Hematopoietic multipotent progenitor cell treated with erythropoietin and hydrocortisone succinate and interleukin-3 and kit ligand, for 6 days (in vitro differentiated cells): ENCODE data around the gene GMPR2.
"Not testable (repeated sequence)": the region's sequence is repeated elsewhere in the genome, so short reads cannot be mapped to it uniquely, and the experiment has no call there.

Experiments
- DNase-seq: peaks from one replicate; pipeline ENCODE4 v3.0.0-alpha.2; 2015

GMPR2 gene

DNA sequence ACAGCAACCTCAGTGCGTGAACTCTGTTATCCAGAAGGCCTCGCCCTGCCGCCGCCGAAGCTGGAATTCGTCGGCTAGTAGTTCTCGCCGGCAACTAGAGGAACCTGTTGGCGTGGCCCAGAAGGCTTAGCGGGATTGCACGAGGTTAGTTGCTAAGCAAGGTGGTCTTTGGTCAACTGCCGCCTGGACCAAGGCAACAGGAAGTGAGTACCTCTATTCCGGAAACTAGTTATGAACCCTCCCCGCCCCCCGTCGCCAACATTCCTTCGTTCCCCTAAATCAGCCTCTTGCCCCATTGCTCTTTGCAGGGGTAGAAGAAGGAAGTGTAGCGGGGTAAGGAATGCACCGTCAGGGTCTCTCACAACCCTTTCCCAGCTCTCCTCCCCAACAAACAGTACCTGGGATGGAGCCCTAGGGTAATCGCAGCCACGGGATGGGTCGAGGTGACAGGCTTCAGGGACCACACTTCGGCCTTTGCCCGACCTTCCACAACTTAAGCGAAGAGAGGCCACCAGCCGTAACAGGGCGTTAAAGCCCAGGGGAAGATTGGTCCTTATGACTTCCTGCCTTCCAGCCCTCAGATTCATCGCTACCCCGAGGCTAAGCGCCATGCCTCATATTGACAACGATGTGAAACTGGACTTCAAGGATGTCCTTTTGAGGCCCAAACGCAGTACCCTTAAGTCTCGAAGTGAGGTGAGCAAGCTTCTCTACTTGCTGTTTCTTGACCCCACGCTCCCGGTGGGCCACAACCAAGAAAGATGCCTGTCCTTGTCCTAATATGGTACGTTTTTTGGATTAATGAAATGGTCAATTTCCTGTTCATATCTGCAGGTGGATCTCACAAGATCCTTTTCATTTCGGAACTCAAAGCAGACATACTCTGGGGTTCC is at the start of gene GMPR2:
Gene GMPR2, plus strand, starts transcription at position 285 of the 893 bp plus-strand sequence. Its CDS starts 325 bp downstream, at position 610.
- DNase-seq, result no peak

DNA sequence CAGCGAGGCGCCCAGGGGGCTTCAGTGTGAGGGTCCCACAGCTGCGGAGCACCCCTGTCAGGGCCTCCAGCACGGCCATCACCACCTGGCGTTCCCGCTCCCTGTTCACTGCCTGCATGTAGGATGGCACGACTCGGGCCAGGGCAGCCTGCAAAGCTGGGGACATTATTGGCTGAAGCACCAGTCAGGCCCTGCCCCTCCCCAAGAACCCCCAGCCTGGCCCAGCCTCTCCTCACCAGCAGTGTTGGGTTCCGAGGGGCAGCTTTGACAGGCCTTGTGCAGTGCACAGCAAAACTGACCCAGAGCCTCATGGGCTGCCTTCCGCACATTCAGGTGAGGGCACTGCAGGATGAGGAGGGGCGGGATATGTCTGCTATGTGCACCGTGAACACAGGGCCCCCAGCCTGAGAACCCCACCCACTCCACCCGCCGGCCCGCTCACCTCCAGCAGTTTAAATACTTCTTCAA is 49.7 kb upstream of the GMPR2 start:
- no peak for DNase-seq

DNA sequence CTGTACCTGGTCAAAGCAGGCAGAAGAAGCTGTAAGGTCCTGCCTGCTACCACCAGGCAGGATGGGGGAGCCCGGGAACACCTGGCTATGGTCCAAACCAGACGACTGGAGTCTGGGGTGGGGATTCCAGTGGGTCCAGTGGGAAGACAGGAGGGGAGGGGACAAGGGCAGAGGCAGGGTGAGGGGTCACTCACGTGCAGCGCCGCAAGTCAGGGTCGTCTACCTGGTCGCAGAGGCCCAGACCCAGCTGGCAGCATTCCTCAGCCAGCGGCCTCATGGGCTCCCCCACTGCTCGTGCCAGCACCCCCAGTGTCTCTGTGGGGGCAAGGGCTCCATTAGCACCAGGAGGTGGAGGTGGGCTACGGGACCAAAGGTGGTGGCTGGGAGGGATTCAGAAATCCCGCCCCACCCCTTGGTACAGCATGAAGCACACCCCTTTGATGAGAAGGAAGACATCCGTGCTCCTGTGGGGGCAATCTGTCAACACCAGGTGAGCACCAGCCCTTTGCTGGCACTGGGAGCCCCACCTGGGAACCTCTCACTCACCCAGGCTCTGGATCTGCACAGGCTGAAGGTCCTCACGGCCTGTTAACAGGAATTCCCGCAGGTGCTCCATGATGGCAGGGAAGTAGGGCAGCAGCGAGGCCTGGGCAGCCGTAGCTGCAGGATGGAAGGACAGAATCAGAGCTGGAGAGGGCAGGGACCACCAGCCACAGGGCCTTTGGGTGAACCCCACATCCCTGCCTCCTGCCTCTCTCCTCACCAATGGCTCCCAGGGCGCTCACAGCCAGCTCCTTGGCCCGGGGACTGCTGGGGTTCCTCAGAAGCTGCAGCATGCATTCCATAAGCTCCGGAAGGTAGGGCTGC is 48.4 kb upstream of the GMPR2 start:
- no peak for DNase-seq

GRCh38 chr14:24185026-24185425 is 47.7 kb upstream of the GMPR2 start:
- no peak for DNase-seq

DNA sequence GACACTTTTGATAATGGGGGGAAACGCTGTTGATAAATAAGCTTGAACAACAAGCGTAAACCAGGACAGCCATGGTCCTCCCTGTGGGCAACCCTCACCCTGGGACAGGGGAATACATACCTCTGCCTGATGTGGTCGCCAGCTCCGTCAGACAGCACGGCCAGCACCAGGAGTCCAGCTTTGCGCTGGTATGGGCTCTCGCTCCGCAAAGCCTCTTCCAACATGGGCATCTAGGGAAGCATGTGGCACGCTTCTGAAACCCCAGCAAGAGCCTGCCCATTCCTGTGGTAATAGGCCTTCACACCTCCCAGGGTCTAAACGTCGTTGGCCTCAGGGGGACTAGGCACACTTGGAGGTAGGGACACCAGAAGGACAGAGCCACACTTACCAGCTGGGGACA is 47.0 kb upstream of the GMPR2 start:
- DNase-seq, result no peak

- DNase-seq, result no peak
Observed at GRCh38 chr14:24186831-24187538, 45.7 kb upstream of the GMPR2 start.

- no peak for DNase-seq
Observed at GRCh38 chr14:24187539-24187915, 45.2 kb upstream of the GMPR2 start.

- DNase-seq, result peak; percentile 99
Observed at GRCh38 chr14:24188251-24189058, 44.3 kb upstream of the GMPR2 start, which contains the start of gene IPO4. TSS of gene IPO4 (minus strand) at chr14:24188816. CDS start at chr14:24188787, 29 bp downstream.

GRCh38 chr14:24189059-24189375 is 43.7 kb upstream of the GMPR2 start:
- no peak for DNase-seq

- DNase-seq, result no peak
Observed at GRCh38 chr14:24189460-24189859, 43.3 kb upstream of the GMPR2 start.

DNA sequence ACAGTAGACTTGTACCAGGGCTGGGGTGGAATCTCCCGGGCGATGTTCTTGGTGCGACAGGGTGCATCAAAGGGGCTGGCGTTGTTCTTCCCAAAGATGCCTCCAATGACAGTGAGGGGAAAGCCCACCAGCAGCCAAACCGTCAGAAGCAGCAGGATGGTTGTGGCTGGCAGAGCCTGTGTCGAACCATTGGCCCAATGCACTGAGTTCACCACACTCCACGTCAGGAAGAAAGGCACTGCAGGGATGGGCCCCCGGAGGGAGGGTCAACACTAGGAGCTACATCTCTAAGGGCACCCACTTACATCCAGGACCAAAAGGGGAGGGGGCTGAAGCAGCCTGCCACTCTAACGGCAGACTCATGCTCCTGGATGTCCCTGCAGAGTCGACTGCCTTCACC is 42.3 kb upstream of the GMPR2 start:
- DNase-seq, result no peak

- DNase-seq, result no peak
Observed at GRCh38 chr14:24192933-24193332, 39.8 kb upstream of the GMPR2 start.

DNA sequence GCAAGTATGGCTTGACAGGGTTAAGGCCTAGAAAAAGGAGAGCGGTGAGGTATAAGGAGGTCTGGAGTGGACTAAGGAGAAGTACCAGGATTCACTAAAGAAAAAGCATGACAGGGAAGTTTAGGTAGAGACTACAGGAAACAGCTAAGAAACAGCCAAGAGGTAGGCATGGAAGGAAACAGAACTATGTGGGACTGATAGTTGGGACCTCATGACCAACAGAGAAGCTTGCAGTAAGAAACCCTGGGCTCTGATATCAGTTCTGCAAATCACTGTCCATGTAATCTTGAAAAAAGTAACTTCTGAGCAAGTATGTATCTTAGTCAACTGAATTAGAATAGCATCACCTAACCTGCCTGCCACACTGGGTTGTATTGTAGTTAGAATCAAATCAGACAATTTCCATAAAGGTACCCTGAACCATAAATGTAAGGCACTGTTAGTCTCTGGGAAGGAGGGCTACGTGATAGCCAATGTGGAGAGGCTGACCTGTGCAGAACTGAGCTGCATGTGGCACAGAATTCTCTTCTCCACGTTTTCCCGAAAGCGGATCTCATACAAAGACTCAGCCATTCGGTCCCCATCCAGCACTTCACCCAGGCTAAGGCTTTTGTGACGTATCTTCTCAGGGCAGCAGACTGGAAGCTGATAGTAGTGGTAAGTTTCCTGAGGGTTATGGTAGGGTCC is 38.4 kb upstream of the GMPR2 start:
- DNase-seq, result no peak

DNA sequence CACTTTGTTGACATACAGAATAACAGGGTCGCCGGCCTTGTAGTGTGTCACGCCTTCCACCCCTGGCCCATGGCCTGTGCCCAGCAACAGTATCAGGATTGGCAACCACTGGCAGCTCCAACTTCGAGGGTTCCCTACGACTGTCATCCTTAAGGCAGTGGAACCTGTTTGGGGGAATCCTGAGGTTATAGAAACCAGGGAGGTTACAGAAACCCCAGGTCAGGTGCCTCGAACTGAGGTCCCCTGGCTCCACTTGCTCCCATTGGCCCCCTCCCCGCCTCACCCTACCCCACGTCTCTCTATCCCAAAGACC is 37.9 kb upstream of the GMPR2 start:
- peak; percentile 17 for DNase-seq

DNA sequence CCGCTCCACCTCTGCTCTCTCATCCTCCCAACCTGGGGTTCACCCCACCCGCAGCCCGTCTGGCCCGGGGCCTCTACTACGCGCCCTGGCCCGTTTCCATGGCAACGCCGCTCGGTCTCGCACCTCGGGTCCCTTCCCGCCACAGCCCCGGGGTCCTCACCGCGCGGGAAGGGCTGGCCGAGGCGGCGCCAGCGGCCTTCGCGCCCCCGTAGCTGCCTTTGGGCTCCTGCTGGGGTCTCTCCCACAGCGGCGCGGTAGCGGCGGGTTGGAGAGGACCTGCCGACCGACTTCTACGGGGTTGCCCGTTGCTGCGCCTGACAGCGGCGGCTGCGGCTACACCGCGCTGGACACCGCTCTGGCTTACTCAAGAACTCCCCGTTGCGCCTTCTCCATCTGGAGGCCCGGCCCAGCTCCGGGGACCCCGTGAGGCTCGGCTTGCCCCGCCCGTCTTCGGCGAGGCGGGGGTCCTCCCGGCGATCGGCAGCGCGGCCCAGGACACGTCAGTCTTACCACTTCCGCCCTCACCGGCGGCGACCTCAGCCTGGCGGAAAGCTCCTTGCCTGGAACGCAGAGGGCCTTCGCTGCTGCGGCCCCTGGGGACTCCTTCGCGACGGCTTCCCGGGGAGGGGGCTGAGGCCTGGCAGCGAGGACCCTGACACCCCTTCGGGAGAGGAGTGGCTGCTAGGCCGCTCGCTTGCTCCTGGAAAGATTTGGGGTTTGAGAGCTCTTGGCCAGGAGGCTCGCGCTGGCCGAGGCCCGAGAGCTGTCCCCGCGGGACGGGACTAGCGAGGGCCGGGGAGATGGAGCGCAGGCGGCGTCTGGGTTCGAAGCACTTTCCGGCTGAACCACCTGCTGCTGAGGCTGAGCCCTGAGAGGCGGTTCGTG is 37.3 kb upstream of the GMPR2 start, which contains the start of gene TM9SF1:
Gene TM9SF1, minus strand, starts transcription at position 256 of the 885 bp plus-strand sequence. CDS start 422 bp downstream, outside the sequence.
- DNase-seq, result peak; percentile 93

DNA sequence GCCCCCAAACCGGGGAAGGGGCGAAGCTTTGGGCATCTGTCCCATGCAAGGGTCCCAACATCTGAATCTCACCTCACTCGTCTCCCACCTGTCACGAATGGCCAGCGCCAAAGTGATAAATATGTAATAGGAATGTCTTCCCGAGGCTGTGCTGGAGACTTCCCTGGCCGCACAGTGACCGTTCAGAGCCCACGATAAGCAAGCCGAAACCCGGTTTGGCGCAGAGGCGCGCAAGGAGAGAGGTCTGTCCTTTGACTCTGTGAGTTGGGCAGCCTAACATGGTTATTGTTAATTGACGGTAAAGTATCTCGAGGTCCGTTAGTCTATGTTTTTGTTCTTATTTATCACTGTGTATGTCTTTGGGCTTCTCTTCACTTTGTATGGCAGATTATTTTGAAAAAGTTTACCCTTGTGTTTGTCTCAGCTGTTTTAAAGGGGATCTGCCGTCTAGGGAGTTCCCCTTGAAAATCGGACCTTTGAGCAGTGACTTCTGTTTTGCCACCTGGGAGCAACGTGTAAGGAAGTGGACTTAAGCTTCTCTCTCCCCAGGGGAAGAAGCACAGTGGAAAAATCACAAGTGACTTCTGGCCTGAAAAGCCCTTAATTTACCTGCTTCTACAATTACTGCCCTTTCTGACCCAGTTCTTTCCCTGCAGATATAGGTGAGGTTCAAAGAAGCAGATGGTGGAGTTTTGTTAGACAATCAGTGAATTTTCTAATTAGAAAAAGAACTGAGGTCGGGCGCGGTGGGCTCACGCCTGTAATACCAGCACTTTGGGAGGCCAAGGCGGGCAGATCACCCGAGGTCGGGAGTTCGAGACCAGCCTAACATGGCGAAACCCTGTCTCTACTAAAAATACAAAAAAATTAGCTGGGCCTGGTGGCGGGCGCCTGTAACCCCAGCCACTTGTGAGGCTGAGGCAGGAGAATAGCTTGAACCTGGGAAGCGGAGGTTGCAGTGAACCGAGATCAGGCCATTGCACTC is 36.4 kb upstream of the GMPR2 start:
- peak; percentile 63 for DNase-seq

DNA sequence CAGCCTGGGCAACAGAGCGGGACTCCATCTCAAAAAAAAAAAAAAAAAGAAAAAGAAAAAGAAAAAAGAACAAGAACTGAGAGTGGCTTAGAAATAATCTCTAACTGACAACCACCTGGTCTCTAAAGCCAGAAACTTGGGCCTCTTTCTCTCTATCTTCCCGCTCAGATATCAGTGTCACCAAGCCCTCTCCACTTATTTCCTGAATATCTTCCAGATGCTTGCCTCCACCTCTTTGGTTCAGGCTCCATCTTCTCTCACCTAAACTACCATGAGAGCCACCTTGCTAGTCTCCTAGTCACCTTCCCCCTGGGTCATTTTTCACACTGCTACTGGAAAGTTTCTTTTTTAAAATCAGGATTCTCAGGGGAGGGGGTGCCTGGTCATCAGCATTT is 35.7 kb upstream of the GMPR2 start:
- DNase-seq, result peak; percentile 54

GRCh38 chr14:24198814-24199524 is 33.8 kb upstream of the GMPR2 start:
- DNase-seq, result no peak

DNA sequence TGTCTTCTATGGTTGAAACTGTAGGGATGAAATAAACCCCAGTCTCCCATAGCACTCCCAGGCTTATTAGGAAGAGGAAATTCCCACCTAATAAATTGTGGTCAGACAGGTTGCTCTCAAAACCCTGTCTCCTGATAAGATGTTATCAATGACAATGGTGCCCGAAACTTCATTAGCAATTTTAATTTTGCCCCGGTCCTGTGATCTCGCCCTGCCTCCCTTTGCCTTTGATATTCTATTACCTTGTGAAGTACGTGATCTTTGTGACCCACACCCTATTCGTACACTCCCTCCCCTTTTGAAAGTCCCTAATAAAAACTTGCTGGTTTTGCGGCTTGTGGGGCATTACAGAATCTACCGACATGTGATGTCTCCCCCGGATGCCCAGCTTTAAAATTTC is 30.2 kb upstream of the GMPR2 start:
- DNase-seq, result not testable (repeated sequence)
